Sciatic nerve (tissue), 2 donors: ENCODE measurements around the gene SNX22. TPM values are rescaled to one million over a fixed set of nuclear protein-coding genes. Genes with fewer than 3 reads are reported as not detected.
"Not testable (repeated sequence)": the region's sequence is repeated elsewhere in the genome, so short reads cannot be mapped to it uniquely, and the experiment has no call there.

Experiments
- ATAC-seq: fragments of 200-7000 bp; cut with Tn5 transposase; one replicate; pipeline ENCODE4 v1.9.1; 2020; ENCODE audit warnings: mild to moderate bottlenecking, moderate library complexity
- DNase-seq: peaks from one replicate; pipeline ENCODE4 v3.0.0-alpha.2; 2020; ENCODE audit warnings: low spot score
- intact Hi-C: fragments of 100-400 bp; cut with DNase I; formaldehyde crosslinking; loops from one replicate; pipeline ENCODE4 v1.14.2; 2022
- total RNA-seq: library from RNA; stranded (reverse); fragmentation: NEBNext Ultra II Directional; extraction: Animal tissue kit (Norgen Biotek cat#: 25700); gene quantifications from one replicate; pipeline ENCODE4 v1.2.1, GENCODE V29; 2021
- donor health status: DM: no; HTN: no; CAD: no.
- donor health status: DM: no; HTN: no; CAD: no.

Gene SNX22
- total RNA-seq = 2.1 TPM

DNA sequence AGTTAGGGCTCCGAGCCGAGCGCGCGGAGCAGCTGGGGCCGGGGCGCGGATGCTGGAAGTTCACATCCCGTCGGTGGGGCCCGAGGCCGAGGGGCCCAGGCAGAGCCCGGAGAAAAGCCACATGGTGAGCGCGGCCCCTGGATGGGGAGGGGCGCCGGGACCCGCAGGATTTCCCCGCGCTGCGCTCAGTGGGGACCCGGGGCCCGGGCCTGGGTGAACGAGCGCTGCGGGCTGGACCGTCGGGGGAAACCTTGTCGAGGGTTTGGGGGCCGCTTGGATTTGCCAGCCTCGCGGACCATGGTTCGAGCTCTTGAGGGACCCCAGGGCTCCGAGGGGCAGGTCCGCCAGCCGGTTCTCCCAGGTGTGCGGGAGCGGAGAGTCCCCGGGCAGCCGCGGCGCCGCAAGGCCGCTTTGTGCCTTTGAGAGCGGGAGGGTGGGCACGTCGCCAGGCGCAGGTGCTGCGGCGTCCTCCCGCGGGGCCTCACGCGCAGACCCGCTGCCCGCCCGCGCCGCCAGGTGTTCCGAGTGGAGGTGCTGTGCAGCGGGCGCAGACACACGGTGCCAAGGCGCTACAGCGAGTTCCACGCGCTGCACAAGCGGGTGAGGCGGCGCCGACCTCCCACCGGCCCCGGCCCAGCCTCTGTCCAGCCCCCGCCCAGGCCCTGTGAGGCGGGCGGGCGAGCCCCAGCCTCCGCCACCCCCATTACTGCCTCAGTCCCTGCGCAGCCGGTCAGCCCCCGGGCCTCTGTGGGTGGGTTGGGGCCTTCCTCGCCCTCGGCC, at the start of gene SNX22:
SNX22 (plus strand) TSS at position 5 of the 780 bp plus-strand sequence; CDS start at position 50, 45 bp downstream.
- DNase-seq (peak; percentile 59), ATAC-seq (peak; percentile 31)
- intact Hi-C loops = loop anchor here (10.0 kb wide), 1 partner anchor 57 kb away; the partner anchor contains the start of genes CIAO2A and SNX1

DNA sequence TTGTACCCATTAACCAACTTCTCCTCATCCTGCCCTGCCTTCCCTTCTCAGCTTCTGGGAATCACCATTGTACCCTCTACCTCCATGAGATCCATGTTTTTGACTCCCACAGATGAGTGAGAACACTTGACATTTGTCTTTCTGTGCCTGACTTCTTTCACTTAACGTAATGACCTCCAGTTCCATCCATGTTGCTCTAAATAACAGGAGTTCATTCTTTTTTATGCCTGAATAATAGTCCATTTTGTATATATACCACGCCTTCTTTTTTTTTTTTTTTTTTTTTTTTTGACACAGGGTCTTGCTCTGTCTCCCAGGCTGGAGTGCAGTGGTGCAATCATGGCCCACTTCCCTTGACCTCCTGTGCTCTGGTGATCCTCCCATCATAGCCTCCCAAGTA, 49.0 kb upstream of the SNX22 start:
- DNase-seq (no peak), ATAC-seq (no peak)
- intact Hi-C loops = no loop called here

DNA sequence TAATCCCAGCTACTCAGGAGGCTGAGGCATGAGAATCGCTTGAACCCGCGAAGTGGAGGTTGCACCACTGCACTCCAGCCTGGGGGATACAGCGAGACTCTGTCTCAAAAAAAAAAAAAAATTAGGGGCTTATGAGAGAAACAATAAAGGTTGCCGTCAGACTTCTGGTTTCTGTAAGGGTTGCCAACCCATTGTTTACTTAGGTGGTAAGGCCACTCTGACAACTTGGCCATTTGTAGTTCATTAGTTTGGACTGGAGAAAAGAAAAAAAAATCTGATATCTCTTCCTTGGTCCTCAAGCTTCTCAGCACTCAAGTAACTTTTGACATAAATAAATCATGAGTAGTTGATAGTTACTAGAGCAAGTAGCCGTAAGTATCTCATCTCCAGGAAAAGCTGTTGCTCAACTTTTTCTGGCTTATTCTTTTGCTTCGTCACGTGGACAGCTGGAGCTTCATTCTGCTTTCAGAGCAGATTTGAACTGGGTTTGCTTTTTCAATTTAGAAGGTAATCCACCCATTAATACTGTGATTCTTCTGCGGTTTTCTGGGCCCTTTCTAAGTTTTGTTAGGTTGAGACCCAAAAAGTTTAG, 46.3 kb upstream of the SNX22 start:
- DNase-seq = no peak
- ATAC-seq = peak; percentile 91
- intact Hi-C loops = no loop called here

DNA sequence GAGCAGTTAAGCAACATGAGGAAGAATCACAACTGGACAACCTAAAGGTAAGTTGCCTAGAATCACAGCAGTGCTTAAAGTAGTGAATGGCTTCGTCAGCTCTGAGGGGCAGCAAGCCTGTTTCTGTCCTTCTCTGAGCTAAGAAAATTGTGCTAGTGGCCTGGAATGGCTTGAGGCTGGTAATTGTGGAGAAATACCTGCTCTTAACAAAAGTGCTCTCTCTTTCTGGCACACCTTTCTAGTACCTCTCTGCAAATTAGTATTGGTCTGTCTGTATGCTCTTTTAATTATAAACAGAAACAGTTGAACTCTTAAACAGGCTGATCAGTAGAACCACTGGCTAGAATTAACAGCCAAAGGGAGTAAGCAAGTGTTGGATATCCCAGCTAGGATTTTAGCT, 44.2 kb upstream of the SNX22 start:
- intact Hi-C loops = no loop called here
- ATAC-seq (no peak), DNase-seq (no peak)

DNA sequence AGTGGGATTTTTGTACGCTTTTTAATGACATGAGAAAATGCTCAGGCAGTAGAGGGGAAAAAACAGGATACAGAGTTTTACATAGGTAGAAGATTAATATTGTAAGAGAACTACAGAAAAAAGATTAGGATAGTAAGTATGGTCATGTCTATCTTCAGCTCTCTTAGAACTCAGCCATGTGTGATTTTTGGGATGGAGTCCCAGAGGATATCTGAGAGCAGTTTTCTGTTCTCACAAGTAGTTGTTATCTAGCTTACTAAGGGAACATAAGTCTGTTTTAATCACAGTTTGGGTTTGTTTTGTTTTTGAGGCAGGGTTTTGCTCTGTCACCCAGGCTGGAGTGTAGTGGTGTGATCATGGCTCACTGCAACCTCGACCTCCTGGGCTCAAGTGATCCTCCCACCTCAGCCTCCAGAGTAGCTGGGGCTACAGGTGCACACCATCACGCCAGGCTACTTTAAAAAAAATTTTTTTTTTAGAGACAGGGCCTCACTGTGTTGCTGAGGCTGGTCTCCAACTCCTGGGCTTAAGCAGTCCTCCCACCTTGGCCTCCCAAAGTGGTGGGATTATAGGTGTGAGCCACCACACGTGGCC, 41.3 kb upstream of the SNX22 start:
- ATAC-seq, intact Hi-C loops, DNase-seq: not testable (repeated sequence)

DNA sequence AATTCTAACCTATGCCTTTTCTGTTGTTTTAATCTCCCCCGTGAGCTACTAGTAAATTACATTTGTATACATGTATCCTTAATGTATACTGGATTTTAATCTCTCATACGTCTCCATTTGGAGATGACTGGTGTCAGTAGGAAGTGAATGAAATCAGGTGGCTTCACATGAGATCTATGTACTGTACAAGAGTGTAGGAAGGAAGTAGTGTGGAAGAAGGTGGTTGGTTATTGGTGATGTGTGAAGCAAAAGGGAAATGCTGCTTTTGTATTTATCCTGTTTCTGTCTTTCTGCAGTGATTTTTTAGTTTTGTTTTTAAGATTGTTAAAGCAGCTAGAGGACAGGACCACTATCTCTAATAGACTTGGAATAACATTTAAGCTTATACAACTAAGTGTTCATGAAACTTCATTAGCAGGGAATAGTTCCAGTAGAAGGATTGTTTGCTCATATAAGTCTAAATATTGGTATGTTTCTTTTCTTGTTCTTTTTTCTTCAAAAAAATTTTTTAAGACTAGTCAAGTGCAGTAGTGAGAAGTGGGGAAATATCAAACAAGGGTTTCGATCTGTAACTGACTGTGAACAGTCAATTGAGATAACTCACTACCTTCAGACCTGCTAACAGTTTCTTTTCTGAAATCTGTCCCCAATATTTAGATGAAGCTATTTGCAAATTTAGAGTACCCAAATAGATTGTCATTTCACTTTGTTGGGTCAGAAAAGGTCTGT, 40.4 kb upstream of the SNX22 start:
- DNase-seq (no peak), ATAC-seq (no peak)
- intact Hi-C loops = no loop called here

DNA sequence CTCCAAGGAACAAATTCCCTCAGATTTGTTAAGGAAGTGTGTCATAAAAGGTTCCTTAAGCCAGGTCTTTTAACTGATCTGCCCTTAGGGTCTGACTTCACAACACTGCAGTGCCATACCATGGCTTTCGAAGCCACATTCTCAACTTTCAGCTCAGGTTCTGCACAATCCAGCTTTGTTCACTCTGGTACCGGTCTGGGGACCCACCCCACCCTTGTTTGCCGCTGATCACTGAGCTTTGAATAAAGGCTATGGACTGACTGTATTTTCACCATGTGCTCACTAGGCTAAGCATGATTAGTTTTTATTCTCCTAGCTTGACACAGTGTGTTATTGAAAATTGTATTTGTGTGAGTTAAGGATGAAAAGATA, 39.9 kb upstream of the SNX22 start:
- ATAC-seq (no peak), DNase-seq (no peak)
- intact Hi-C loops = no loop called here

DNA sequence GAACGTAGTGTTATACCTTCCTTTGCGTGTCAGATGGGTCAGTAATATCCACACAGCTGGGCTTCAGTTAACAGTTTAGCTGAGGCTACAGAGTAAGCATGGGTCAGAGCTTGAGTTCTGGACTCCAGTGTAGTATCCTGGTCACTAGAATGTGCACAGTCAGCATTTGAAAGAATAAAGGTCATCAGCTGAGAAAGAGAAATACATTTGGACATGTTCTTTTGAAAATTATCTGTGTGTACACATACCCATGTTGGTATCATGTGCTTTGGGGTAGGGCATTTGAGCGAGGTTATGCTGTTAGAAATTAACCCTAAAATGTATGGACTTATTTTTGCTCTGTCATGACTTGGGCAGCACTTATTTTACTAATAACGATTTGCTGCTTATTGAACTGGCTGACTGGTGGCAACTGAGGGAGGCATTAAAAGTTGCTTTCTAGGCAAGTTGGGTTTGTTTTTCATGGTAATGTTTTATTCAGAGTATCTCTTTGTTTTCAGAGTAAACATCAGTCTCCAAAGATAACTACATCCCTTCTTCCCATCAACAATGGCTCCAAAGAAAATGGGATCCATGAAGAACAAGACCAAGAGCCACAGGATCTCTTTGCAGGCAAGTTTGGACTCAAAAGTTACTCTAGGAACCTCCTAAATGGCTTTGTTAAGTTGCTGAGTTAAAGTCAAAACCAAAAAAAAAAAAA, 39.3 kb upstream of the SNX22 start:
- no peak for ATAC-seq
- intact Hi-C loops = no loop called here
- DNase-seq = no peak

DNA sequence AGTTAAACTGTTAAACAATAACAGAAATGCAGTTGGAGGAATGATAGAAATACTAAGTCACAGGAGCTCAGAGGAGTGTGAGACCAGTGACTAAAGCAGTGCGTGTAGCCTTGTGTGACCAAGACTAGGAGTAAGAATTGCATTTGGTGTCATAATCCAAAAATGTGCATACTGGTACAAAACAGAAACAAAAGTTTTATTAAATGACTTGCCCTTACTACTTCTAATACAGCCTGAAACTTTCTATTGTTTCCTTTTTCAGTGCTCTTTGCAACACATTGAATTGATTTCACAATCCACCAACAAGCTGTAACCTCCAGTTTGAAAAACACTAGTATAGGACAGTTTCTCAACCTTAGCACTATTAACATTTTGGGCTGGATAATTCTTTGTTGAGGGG, 38.6 kb upstream of the SNX22 start:
- ATAC-seq (peak; percentile 44), DNase-seq (no peak)
- intact Hi-C loops = no loop called here

DNA sequence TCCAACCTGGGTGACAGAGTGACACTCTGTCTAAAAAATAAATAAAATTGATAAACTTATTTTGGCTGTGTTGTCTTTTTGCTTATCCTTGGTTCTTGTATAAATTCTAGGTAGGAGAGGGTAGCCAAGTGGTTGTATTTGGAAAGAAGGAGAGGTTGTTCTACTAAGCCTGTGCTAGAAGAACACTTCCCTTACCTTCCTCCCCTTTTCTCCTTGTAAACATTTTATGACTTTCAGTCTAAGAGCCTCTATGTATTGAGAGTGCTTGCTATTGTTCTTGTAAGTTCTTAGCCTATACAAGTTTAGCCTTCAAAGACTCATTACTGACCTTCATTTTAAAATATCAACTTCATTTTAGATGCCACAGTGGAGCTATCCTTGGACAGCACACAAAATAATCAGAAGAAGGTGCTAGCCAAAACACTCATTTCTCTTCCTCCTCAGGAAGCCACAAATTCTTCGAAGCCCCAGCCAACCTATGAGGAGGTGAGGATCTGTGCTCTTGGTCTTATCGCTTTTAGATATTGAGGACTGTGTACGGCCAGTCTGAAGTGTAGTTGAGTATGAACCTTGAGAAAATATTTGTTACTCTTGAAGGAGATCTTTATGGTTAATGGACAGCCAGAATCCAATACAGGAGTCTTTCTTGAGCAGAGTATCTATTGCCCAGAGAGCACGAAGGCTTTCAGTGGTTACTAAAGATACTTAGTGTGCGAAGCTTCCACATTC, 33.6 kb upstream of the SNX22 start:
- no peak for DNase-seq
- intact Hi-C loops = no loop called here
- ATAC-seq = no peak

DNA sequence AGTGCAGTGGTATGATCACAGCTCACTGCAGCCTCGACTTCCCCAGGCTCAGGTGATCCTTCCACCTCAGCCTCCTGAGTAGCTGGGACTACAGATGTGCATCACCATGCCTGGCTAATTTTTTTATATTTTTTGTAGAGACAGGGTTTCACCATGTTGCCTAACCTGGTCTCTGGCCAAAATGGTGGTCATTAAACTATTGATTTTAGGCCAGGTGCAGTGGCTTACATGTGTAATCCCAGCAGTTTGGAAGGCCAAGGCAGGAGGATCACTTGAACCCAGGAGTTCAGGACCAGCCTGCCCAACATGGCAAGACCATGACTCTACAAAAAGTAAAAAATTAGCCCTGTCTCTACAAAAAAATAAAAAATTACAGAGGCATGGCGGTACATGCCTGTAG, 31.2 kb upstream of the SNX22 start:
- DNase-seq, intact Hi-C loops, ATAC-seq: not testable (repeated sequence)

DNA sequence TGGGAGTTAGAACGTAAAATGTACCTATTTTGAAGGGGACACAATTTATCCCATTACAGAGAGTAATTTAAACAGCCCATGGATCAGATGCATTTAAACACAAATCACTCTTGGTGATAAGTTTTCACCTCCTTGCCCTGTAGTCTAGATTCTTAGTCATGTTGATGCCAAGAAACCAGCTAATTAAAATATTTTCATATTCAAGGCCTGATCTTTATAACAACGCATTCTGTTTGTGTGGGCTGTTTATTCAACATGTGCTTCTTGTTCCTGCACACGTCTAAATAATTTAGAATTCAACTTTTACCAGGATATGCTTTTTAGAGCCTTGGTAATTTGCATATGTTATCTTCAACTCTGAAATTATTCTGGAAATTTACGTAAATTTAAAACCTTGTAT, 29.9 kb upstream of the SNX22 start:
- ATAC-seq = no peak
- no peak for DNase-seq
- intact Hi-C loops = no loop called here

DNA sequence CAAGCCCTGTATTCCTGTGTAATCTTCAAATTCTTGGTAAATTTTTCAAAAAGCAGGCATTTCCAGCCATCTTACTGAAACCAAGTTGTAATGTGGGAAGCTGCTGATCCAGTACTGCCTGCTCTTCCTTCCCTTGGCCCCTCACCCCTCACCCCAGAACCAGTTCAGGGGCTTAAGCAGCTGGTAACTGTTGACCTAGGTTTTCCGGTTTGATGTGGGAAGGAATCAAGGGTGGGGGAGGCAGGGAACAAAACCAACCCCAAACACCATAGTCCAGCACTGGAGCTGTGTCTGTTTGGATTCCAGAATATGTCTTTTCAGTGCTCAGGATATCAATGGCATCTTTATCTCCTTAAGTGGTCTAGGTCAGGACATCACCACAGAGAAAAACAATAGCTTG, 29.1 kb upstream of the SNX22 start:
- ATAC-seq (no peak), DNase-seq (no peak)
- intact Hi-C loops = no loop called here

DNA sequence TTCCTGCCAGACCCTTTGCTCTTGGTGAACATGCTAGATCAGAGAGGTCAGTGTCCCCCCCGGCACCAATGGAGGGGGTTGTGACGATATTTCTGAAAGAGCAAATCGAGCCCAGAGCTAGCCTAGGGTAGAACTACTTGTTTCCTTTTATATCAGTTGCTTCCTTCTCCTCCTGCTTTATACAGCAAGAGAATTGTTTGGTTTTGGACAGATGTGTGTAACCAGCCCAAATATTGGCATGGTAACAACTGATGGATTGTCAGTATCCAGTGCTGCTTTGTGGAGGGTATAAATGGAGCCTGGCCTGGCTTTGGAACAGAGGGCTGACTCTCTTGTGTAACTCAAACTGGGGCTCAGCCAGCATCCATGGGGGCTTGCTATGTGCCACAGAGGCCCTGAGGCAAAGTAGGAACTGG, 28.6 kb upstream of the SNX22 start:
- ATAC-seq = peak; percentile 85
- intact Hi-C loops = no loop called here
- DNase-seq = no peak

DNA sequence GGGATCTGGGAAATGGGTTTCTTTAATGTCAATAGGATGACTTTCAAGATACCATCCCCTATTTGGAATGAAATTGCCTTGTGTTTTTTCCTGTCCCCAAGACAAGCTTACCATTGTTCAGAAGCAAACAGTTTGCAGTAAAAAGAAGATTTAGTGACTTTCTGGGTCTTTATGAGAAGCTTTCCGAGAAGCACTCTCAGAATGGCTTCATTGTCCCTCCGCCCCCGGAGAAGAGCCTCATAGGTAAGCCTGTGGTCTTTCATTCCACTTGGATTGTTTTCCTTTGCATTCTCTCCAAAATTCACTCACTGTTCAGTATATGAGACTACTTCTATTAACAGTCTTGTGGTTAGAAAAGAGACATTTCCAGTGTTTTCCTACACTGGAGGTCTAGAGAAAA, 25.6 kb upstream of the SNX22 start:
- DNase-seq (no peak), ATAC-seq (peak; percentile 21)
- intact Hi-C loops = no loop called here

DNA sequence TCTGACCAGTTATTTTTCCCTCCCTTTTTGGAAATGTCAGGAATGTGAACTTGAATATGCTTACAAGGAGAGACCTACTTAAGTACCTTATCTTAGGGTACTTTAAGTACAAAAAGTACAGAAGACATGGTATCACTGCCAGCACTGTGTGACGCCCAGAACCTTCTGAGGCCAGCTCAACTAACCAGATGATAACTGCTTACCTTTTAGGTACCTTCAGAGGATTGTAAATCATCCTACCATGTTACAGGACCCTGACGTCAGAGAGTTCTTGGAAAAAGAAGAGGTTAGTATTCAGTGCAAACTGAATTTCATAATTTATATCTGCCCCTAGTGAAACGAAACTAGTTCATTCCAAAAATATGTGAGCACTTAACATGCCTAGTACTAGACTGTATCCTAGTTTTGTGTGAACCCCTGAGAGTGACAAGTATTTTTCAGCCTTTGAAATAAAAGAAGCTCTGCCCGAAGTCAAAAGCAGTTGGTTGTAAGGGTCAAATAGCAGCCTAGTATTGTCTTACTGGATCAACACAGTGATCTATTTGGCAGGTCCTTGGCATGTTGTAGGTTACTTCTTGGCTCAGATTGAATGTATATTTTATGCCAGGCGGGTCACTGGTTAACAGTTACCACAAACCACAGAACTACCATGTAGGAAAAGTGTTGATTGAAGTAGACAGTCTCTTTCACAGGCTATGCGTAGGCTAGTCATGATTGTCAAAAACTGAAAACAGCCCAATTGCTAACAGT, 23.8 kb upstream of the SNX22 start:
- ATAC-seq = peak; percentile 53
- intact Hi-C loops = no loop called here

DNA sequence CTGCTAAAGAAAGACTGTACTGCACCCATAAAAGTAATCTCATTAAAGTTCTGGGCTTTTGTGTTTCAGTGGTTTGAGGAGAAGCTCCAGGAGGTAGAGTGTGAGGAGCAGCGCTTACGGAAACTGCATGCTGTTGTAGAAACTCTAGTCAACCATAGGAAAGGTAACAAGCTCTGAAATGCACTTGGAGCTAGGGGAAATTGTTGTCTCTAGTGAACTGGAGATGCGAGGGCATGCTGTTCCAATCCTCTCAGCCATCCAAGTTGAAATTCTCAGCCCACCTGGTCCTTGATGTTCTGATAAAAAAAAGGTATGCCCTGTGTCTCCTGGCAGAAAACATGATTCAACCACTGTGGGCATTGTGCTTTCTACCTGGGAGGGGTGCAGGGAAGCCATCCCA, 21.4 kb upstream of the SNX22 start:
- intact Hi-C loops = no loop called here
- DNase-seq (no peak), ATAC-seq (no peak)

More for the DNA sequence above, 23.8 kb upstream of the SNX22 start:
- no peak for DNase-seq

DNA sequence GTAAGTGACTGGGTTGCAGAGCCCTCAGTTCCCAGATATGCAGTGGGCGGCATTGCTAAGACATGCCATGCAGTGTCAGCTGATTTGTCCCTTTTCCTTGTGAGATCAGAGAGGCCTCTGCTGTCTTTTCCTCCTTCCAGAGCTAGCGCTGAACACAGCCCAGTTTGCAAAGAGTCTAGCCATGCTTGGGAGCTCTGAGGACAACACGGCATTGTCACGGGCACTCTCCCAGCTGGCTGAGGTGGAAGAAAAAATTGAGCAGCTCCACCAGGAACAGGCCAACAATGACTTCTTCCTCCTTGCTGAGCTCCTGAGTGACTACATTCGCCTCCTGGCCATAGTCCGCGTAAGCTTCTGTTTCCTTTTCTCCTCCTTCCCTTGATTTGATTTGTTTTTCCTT, 20.0 kb upstream of the SNX22 start:
- no peak for DNase-seq
- intact Hi-C loops = no loop called here
- ATAC-seq = no peak
